ENCODE data around the gene MYOF.
"Not testable (repeated sequence)": the region's sequence is repeated elsewhere in the genome, so short reads cannot be mapped to it uniquely, and the experiment has no call there.

The MYOF gene

DNA sequence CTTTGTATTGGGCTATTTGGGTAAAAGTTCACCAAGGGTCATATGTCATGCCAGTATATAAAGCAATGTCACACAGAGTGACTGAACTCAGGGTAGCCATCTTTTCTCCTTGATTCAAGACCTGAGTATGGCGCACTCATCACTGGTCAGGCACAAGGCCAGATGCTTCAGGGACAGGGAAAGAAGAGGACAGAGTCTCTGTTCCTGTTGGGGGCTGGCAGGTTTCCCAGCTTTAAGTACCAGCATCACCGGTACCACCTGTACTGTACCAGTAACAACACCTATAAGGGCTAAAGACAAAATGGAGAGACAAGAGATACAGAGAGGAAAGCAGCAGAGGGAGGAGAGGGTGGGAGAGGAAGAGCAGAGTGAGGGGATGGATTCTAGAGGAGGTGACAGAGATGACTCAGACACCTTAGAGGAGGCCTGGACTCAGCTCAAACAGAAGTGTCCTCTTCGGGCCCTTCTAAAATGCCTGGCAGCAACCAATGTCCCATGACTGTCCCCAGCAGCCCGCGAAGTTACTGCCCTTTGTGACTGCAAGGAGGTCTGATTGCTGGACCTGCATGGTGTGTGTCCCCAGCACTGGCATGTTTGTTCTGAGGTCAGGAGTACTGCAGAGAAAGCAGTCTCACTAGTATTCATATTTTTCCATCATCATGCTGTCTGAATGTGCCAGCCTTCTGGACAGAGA, 191.3 kb downstream of the MYOF start:
- no peak for DNase-seq (ENCODE audit: low read depth in 2 of 2)

DNA sequence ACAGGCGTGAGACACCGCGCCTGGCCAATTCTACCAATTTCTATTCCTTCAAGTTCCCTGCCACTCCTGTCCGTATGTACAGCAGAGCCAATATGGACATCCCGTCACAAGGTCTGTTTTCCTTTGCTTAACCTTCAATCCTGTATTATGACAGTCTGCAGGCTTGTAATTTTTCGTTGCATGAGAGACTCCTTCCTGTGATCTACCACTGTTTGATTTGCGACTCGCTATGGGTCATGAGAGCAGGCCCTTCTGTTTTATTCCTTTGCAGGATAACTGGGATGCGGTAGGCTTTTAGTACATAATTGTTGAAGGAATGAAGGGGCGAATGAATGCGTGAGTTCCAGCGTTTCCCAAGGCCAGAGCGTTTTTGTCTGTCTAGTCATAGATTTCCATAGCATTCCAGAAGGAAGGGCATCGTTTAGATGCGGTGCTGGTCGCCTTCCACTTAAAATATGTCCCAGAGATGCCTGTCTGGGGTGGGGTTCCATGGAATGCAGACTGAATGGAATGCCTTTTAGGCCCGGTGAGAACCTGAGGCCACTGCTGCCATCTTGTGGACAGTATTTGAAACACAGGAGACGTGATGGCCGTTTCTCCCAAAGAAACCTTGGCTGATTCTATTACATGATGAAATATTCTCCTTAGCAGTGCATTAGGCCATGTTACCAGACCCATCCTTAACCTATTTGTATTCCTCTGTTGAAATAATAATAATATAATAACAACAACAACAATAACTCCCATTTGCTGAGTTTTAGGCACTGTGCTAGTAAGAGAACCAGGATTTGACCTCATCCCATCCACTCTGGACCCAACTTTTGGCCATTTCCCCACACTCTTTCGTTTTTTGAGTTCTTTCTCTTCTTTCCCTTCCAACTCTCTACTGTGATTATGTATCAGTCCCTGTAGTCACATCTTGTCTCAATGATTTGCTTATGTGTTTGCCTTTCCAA, 193.2 kb downstream of the MYOF start:
- DNase-seq (ENCODE audit: low read depth in 2 of 2): peak; percentile 86 to 87

DNA sequence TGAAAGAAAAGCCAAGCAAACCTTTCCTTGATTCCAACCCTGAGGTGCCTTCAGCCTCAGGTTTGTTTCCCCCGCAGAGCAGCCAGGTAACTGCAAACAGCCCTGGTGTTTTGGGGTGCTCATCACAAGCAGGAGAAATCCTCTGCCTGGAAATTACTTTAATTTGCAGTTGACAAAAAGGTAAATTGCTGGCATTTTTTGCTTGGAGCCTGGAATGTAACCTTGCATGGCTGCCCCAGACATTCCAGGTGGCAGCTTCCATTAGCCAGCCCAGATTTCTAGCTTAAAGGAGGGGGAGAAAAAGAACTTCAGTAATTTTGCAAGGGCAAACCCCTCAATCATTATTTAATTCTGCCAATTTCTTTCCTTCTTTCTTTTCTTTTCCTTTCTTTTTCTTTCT, 194.4 kb downstream of the MYOF start:
- DNase-seq (ENCODE audit: low read depth in 2 of 2): no peak

DNA sequence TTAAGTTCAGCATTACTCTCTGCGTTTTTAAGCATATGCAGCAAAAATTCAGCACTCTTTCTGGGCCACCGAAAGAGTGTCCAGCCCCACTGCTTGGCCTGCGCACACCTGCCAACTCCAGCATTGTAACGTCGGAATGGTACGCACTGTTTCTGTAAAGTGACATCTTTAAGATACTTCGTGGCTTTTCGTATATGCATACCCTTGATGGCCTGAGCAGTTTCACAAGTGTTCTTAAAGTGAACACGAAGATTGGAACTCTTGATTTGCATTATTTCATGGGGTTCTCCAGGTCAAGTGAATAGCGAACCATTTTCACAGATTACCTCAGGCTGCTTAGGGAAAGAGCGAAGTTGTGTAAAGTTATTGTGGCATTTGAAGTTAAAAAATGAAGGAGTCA, 197.9 kb downstream of the MYOF start:
- not testable (repeated sequence) for DNase-seq (ENCODE audit: low read depth in 2 of 2)

DNA sequence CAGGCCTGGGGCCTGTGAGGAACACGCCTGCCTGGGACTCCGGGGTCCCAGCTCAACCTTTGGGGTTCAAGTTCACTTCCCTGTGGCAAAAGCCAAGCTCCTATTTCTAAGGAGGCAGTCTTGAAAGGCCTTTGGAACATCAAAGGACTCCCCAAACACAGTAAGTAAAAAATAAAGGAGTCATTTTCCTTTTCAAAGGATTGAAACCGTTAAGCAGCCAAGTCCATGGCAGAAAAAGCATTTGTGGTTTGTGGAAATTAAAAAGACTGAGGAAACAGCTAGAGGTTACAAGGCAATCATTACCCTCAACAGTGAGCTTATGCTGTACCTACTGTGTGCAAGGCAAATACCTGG, 200.8 kb downstream of the MYOF start:
- no peak for DNase-seq (ENCODE audit: low read depth in 2 of 2)

DNA sequence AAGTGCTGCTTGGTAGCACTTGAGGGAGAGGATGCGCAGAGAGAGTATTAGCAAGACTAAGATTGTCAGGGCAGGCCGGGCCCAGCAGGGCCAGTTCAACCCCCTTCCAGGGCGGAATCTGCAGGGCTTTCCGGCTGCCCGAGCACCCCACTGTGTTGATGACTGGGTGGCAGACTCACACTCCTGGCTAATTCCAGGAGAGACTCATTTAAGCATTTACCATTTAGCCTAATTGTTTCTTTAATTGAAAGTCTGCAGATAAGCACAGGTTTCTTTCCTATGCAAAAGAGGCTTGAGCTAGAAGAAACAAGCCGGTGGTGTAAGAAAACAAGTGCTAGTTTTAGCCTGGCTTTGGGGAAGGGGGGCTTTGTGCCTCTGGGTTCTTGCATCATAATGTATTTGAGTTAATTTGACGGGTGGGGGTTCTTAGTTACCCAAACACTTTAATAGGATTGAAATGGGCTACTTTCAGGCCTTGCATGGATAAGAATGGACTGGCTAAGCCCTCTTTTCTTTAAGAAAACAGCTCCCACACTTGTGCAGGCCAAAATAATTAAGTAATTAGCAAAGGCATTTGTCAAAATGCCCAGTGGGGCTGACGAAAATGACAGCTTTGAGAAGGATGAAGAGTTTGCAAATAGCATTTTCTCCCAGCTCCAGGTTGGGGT, 201.3 kb downstream of the MYOF start:
- DNase-seq (ENCODE audit: low read depth in 2 of 2): no peak

DNA sequence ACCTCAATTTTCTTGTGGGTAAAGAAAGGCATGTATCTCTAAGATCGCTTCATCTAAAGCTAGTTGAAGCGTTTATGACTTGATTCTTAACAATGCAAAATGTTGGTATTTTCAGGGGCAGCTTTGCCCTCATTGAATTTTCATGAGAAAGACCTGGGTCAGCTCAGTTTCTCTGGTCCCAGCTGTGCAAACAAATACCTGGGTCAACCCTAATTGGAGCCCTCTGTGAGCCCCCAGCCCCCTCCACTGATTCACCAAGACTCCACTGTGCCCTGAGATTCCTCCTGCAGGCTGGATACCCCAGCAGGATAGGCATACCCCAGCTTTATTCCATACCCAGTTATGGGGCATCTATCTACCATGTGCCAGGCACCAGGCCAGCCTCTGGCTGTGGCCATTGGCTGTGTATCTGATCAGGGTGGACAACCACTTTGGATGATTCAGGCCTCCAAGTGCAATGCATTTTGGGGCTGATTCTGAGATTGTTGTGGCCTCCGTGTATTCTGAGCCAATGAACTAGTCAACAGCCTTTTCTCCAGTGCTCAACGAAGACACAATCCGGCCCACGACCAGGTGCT, 201.9 kb downstream of the MYOF start:
- DNase-seq (ENCODE audit: low read depth in 2 of 2): no peak

DNA sequence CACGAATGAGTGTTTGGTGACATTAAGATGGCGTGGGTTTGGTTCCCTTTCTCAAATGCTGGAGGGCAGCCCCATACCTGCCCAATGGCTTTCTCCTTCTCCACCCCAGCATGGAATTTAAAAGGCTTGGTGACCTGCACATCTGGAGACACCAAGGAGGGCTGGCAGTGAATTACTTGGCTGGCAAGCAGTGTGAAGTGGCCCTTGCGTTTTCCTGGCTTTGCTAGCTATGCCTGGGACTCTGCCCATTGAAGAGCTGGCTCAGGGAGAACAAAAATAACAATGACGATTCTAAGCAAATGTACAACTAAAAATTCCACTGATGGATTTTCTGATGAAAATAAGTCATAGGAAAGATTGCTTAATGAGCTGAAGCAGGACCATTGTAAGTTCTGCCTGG, 204.8 kb downstream of the MYOF start:
- DNase-seq (ENCODE audit: low read depth in 2 of 2): no peak

DNA sequence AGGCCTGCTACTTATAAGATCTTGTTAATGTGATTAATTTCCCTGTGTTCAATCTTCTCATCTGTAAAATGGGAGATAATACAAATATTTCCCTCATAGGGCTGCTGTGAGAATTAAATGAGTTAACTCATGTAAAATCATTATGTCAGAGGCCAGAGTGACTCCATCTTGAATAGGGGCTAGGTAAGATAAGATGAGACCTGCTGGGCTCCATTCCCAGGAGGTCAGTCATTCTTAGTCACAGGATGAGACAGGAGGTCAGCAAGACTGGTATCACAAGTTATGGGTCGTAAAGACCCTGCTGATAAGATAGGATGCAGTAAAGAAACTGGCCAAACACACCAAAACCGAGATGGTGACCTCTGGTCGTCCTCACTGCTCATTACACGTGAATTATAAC, 207.7 kb downstream of the MYOF start:
- DNase-seq (ENCODE audit: low read depth in 2 of 2): no peak

DNA sequence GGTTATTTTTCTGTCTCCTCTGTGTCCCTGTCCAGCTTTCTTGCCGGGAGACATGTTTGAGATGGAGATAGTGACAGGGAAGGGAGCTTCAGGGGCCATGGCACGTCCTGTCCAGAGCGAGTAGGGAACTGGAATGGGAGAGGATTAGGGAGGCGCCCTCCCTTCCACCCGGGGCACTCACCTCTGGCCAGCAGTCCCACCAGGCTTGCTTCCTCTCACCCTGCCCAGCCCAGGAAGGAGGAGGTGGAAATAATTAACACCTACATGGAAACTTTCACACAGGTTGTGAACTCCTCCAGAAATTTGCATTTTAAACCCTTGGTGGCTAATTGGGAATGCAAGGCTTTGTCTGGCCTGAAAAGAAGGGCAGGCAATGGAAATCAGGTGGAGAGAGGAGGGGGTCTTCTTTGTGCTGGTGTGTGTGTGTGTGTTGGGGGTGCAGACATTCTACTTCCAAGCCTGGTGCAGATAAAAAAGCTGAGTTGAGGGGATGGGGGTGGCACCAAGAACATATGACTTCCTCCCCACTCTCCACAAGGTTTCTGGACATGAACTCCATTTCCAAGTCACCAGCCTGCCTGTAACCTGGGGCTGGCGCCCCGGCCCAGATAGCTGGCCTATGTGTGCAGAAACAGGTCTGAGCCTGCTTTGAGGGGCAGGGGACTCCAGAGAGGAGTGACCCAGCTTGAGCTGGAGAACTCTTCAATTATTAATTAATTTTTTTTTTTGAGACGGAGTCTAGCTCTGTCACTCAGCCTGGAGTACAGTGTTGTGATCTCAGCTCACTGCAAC, 209.1 kb downstream of the MYOF start:
- no peak for DNase-seq (ENCODE audit: low read depth in 2 of 2)

DNA sequence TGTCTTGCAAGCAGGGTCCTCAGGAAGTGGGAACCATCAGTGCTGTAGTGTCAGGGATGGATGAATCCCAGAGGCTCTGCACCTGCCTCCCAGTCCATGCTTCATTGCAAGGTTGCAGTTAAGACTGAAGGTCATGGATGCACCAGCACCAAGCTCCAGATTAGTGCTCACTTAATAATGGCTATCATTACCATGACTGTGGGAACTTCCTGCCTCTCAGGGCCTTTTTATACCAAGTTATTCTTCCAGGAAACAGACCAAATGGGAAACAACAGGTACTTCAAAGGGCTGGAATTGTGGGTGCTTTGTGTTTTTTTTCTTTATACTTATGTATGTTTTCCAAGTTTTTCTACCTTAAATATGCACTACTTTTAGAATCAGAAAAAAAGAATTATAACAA, 210.8 kb downstream of the MYOF start:
- no peak for DNase-seq (ENCODE audit: low read depth in 2 of 2)

DNA sequence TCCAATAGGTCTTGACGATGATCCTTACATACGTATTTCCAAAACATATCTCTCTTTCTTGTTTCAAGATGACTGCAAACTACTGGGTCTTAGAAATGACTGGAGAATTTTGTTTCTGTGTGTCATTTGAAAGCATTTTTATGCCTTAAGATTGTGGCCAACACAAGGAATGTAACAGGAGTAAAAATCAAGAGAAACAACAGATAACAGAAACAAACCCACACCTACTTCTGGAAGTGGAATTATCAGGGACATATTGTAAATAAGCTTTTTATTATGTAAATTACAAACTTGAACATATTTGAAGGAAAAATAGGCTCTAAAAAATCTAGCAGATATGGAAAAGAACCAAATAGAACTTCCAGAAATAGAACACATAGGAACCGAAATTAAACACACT, 212.9 kb downstream of the MYOF start:
- no peak for DNase-seq (ENCODE audit: low read depth in 2 of 2)

DNA sequence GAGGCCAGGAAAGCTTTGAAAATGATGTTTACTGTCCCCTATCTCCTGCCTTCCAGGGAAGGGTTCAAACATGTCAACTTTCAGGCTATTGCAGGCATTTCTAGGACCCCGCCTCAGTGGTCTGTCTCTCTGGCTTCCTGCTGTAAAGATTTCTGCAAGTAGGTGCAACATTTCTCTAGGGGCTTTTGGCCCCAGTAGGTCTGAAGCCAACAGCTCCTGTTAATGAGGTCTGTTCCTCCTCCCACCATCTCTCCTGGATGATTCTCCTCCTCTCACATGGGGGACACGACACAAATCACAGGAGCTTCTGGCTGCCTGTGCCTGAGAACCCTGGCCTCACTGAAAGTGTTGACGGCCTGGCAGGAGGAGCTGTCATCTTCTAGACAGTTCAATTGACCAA, 214.1 kb downstream of the MYOF start:
- no peak for DNase-seq (ENCODE audit: low read depth in 2 of 2)

DNA sequence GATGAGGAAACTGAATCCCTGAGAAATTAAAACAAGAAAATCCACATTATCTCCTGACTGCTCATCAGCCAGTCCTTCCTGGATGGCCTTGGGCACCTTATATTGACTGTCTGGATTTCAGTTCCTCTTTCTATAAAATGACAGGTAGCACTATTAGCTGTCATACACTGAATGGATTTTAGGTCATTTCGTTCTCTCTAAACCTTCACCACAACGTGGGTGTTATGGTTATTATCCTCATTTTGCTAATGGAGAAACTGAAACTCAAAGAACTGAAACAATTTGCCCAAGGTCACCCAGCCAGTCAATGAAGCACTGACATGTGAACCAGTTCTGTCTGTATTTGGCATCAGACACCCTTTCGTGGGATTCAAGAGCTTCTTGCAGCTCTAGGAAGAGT, 214.6 kb downstream of the MYOF start:
- DNase-seq (ENCODE audit: low read depth in 2 of 2): no peak

DNA sequence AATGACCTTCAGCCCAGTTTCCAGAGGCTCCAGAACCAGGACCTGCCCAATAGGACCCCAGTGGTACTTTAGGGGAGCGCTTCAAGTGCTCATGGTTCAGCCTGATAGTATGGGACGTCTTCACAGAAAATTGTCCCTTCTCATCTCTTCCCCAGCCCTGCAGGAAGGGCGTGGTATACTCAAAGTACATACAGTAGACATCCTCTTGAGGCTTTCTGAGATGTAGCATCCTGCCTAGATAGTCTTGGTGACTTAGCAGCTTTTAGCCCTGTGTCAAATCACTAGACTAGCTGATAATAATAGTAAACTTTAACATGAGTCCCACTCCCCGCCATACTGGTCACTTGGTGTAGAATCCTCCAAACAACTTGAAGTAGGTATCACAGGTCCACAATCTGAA, 215.3 kb downstream of the MYOF start:
- no peak for DNase-seq (ENCODE audit: low read depth in 2 of 2)

DNA sequence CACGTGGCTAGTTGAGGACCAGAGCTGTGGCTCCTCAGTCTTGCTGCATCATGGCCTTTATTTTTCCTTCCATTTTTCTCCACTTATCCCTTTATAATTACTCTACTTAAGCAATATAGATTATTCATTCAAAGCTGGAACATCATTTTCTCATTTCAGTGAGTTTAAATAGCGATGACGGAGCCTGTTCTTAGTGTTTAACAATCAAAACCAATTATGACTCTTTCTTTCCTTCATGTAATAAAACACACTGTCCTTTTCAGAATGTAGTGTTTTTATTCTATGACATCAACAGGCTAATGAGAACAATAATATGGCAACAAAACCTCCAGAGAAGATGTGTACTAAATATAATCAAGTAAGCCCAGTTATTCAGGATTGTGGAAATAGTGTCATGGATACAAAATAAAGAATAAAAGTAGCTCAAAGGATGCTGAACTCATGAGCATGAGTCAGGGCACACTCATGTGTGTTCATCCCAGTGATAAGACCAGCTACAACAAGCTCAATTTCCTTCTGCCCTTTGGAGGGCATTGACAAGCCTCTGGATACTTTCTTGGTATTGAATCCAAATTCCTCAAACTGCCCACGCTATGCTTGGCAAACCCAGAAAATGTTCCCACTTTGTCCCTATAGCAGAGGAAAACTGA, 220.0 kb downstream of the MYOF start:
- no peak for DNase-seq (ENCODE audit: low read depth in 2 of 2)

DNA sequence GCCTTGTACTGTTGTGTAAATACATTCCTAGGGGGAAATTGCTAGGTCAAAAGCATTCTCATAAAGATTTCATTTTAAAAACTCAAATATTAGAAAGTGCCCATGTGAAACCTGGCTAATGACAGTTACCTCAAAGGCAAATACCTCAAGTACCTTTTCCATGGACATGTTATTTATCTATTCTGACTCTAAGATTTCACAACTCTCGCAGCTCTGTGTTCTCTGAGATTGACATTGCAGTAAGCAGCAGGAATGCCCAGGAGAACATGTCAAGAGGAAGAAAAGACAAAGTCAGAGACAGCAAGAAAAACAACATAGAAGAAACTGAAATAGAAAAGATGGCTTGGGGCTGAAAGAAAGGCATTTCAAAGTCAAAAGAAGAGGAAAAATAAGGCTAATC, 221.0 kb downstream of the MYOF start:
- no peak for DNase-seq (ENCODE audit: low read depth in 2 of 2)

DNA sequence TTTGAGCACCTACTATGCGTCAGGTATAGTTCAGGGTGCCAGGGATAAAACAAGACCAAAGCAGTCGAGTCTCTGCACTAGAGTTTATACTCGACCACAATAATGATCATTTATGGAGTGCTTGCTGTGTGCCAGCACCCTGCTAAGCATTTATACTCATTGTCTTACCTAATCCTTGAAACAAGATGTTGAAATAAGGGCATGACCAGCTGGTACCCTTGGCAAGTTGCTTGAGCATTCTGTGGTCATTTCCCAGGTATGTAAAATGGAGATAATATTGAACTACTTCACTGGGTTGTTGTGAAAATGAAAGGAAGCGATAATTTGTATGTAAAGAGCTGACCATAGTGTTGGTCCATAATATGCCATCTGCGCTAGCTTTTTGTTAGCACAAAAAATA, 223.0 kb downstream of the MYOF start:
- DNase-seq (ENCODE audit: low read depth in 2 of 2): no peak
